ENCODE measurements around the gene OR14I1.

OR14I1 gene

GRCh38 chr1:248702714-248703113 is at the start of gene OR14I1:
OR14I1 (minus strand) TSS chr1:248702766.
- no peak for DNase-seq

DNA sequence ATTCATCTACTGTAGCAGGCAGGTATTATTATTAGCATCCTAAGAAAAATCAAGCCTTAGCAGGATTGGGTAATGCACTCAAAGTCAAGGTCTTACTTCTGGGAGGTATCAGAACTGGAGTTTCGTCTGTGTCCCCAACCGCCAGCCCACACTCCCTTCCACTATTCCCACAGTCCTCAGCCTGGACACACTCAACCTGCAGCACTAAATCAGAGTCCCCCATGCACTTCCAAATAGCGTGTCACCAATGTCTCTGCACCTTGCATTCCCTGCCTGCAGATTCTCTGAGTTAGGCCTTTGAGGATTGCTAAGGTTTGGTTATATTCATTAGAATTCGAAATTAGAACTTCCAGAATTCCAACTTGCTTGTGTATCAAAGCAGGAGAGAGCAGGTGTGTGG is 49.1 kb upstream of the OR14I1 start:
- DNase-seq: no peak

- DNase-seq: no peak
Measured at GRCh38 chr1:248751142-248751541, 48.6 kb upstream of the OR14I1 start.

DNA sequence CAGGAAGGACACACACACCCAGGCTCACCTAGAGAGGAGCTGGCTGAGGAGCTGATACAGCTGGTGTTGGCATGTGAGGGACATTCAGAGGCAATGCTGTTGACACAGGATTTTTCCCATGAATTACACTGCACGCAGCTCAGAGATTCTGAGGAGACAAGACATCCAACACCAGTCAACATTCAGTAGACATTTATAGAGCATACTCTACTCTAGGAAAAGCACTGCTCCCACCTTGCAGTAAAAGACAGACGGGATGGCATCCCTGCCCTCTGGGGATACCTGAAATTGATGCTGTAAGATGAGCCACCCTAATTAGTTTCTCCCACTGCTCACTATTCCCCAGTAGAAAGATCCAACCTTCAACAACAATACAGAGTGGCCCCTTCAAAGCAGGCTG is 47.9 kb upstream of the OR14I1 start:
- DNase-seq: no peak

GRCh38 chr1:248748211-248748610 is 45.6 kb upstream of the OR14I1 start:
- no peak for DNase-seq

GRCh38 chr1:248740876-248741275 is 38.3 kb upstream of the OR14I1 start:
- DNase-seq: no peak

GRCh38 chr1:248739572-248740205 is 37.1 kb upstream of the OR14I1 start:
- DNase-seq: no peak

GRCh38 chr1:248737457-248737856 is 34.9 kb upstream of the OR14I1 start:
- DNase-seq: no peak

DNA sequence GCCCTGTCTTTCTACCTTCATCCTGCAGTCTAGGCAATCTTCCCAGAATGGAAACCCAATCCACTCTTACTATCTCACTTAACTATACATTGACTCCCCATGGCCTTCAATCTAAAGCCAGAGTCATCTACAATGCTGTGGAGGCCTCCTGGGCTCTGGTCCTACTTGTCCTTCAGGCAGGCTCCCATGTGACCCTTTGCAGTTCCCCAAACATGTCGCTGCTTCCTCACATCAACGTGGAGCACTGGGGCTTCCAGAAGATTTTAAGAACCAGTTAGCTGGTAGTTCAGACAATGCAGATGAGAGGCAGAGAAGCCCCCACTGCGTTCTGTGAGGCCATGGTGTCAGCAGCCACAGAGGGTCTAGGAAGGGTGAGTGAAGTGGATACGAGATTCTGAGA is 34.4 kb upstream of the OR14I1 start:
- DNase-seq: no peak

GRCh38 chr1:248733566-248733965 is 31.0 kb upstream of the OR14I1 start:
- no peak for DNase-seq

GRCh38 chr1:248730507-248731335 is 28.2 kb upstream of the OR14I1 start:
- no peak for DNase-seq

GRCh38 chr1:248714248-248714647 is 11.7 kb upstream of the OR14I1 start:
- DNase-seq: no peak

- no peak for DNase-seq
Measured at GRCh38 chr1:248710305-248710900, 7.8 kb upstream of the OR14I1 start.

GRCh38 chr1:248704606-248705005 is 2.0 kb upstream of the OR14I1 start:
- DNase-seq: no peak

- DNase-seq: no peak
Measured at GRCh38 chr1:248703674-248704073, 1.1 kb upstream of the OR14I1 start.

DNA sequence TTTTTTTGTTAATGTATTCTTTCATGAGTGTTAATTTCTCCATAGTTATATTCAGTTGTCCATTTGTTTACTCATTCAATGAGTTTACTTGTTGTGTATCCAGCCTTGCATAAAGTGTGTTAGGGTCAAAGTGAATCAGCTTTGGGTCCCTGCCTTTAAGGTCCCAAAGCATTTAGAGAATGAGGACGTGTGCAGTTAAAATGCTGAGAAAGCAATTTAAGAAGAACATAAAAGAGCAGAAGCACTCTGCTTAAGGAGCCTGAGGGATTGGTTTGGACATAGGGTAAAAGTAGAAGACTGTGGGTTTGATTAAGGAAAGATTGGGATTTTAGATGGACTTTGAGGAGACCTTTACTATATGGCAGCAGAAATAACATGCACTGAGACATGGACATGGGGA is 3.5 kb downstream of the OR14I1 start:
- DNase-seq: no peak

- no peak for DNase-seq
Measured at GRCh38 chr1:248697907-248698306, 4.7 kb downstream of the OR14I1 start.

- DNase-seq: no peak
Measured at GRCh38 chr1:248696774-248697173, 5.8 kb downstream of the OR14I1 start.

DNA sequence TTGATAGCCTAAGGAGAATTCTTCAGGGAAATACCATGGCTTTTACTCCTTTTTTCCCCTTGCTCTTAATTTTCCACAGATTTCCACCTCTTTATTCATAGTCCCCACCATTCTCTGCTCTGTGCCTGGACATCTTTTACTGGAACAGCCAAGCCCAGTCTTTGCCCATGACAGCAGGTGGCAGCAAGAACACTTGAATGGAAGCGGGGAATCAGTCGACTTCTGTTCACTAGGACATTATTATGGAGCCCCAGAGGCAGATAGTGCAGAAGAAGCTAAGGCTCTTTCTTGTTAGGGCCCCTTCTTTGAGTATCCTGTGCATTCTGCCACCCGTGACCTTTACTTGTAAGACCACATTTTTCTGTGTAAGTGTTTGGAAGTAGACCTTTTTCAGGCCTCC is 6.3 kb downstream of the OR14I1 start:
- DNase-seq: peak; percentile 4

GRCh38 chr1:248695451-248696132 is 7.0 kb downstream of the OR14I1 start:
- no peak for DNase-seq

GRCh38 chr1:248691567-248692155 is 10.9 kb downstream of the OR14I1 start:
- no peak for DNase-seq

GRCh38 chr1:248688527-248689298 is 13.9 kb downstream of the OR14I1 start:
- no peak for DNase-seq

Data from CD4-positive, alpha-beta T cell treated with Interferon gamma for 1 hour (primary cell).